SK-N-SH (cell line): ENCODE measurements around the gene MARCHF7. TPM values are rescaled to one million over a fixed set of nuclear protein-coding genes. Genes with fewer than 3 reads are reported as not detected.

Experiments
- CTCF ChIA-PET: fragments of 300-600, 350-600 bp; formaldehyde crosslinking; extraction: SDS; loops from one replicate; lab custom pipeline; 2021; lab: Yijun Ruan, JAX
- POLR2A ChIA-PET: fragments of 350-600 bp; sonication (Branson Sonifier 250); formaldehyde crosslinking; extraction: SDS; loops from one replicate; lab custom pipeline; 2020; ENCODE audit warnings: antibody characterized with exemption, inconsistent platforms; lab: Yijun Ruan, JAX
- DNase-seq: peaks from one replicate; pipeline ENCODE4 v3.0.0; 2012
- H2AFZ ChIP-seq: fragments of 200-600 bp; sonication (generic); 2 replicates; pipeline ENCODE4 v1.8.1; 2016; ENCODE audit warnings: antibody characterized with exemption, mild to moderate bottlenecking, low read depth
- H3F3A ChIP-seq: fragments of 200-600 bp; sonication (generic); replicated peaks from 2 replicates; pipeline ENCODE3; 2016; ENCODE audit warnings: antibody characterized with exemption, mild to moderate bottlenecking; ENCODE audit not compliant: insufficient read depth
- H3K27ac ChIP-seq, 2 experiments: fragments of 200-500 bp in 1 of 2; fragments of 200-600 bp in 1 of 2; sonication (Bioruptor generic) in 1 of 2; sonication (generic), shearing (Covaris generic) in 1 of 2; 2 replicates each; pipeline versions ENCODE4 v1.5.1 to v1.6.1; 2014 to 2016; ENCODE audit warnings: low read depth in 2 of 2, inconsistent platforms in 1 of 2, low read length in 1 of 2, mild to moderate bottlenecking in 1 of 2, mixed read lengths in 1 of 2
- H3K27me3 ChIP-seq: fragments of 200-600 bp; sonication (generic), shearing (Covaris generic); 2 replicates; pipeline ENCODE4 v1.6.1; 2016; ENCODE audit warnings: mixed run types; ENCODE audit not compliant: insufficient read depth
- H3K36me3 ChIP-seq, 2 experiments: fragments of 200-500 bp in 1 of 2; fragments of 200-600 bp in 1 of 2; sonication (Bioruptor generic) in 1 of 2; sonication (generic) in 1 of 2; replicated peaks in 1 of 2; 2 replicates each; pipeline versions ENCODE3 to v1.5.1; 2014 to 2016; ENCODE audit warnings: low read length in 1 of 2, mild to moderate bottlenecking in 1 of 2; ENCODE audit not compliant: insufficient read depth in 2 of 2, control insufficient read depth in 1 of 2
- H3K4me1 ChIP-seq, 2 experiments: fragments of 200-500 bp in 1 of 2; fragments of 200-600 bp in 1 of 2; sonication (Bioruptor generic) in 1 of 2; sonication (generic), shearing (Covaris generic) in 1 of 2; 2 replicates each; pipeline versions ENCODE4 v1.5.1 to v1.6.1; 2014 to 2016; ENCODE audit warnings: low read depth in 1 of 2, low read length in 1 of 2, mixed run types in 1 of 2; ENCODE audit not compliant: insufficient read depth in 2 of 2, control insufficient read depth in 1 of 2
- H3K4me2 ChIP-seq: fragments of 200-600 bp; sonication (generic), shearing (Covaris generic); 2 replicates; pipeline ENCODE4 v1.6.1; 2017; ENCODE audit warnings: mixed run types
- H3K4me3 ChIP-seq, 2 experiments: fragments of 200-500 bp in 1 of 2; fragments of 200-600 bp in 1 of 2; sonication (Bioruptor generic) in 1 of 2; sonication (generic), shearing (Covaris generic) in 1 of 2; 2 replicates each; pipeline versions ENCODE4 v1.5.1 to v1.8.1; 2014 to 2016; ENCODE audit warnings: low read depth in 2 of 2, inconsistent platforms in 1 of 2, low read length in 1 of 2, mild to moderate bottlenecking in 1 of 2, mixed read lengths in 1 of 2, moderate library complexity in 1 of 2
- H3K79me2 ChIP-seq: fragments of 200-600 bp; sonication (generic); 2 replicates; pipeline ENCODE4 v1.8.1; 2017; ENCODE audit warnings: mild to moderate bottlenecking; ENCODE audit not compliant: insufficient read depth
- H3K9ac ChIP-seq: fragments of 200-600 bp; sonication (generic); 2 replicates; pipeline ENCODE4 v1.6.1; 2017; ENCODE audit warnings: mixed run types
- H3K9me2 ChIP-seq: fragments of 200-600 bp; sonication (generic); 2 replicates; pipeline ENCODE4 v1.6.1; 2017; ENCODE audit warnings: mixed run types
- H3K9me3 ChIP-seq: fragments of 200-600 bp; sonication (generic); 2 replicates; pipeline ENCODE4 v1.6.1; 2017; ENCODE audit warnings: mixed run types, mild to moderate bottlenecking, moderate library complexity
- H4K20me1 ChIP-seq: fragments of 200-600 bp; sonication (generic); 2 replicates; pipeline ENCODE4 v1.6.1; 2017; ENCODE audit warnings: mild to moderate bottlenecking, mixed run types; ENCODE audit not compliant: insufficient read depth
- CHD2 ChIP-seq: fragments of 150-350 bp; IDR thresholded peaks from 2 replicates; pipeline ENCODE4 v1.6.1; 2018; ENCODE audit warnings: low read length; ENCODE audit not compliant: partially characterized antibody
- EP300 ChIP-seq, 2 experiments: IDR thresholded peaks; 2 replicates each; pipeline versions ENCODE4 v1.4.0 to v1.6.1; 2012; ENCODE audit warnings: borderline replicate concordance in 1 of 2, low read depth in 1 of 2, low read length in 1 of 2
- EZH2phosphoT487 ChIP-seq: fragments of 200-600 bp; sonication (generic); IDR thresholded peaks from 2 replicates; pipeline ENCODE4 v1.6.1; 2017; ENCODE audit warnings: low read depth, mixed run types, mild to moderate bottlenecking, antibody characterized with exemption, moderate library complexity, borderline replicate concordance
- FOXM1 ChIP-seq: IDR thresholded peaks from 2 replicates; pipeline ENCODE4 v1.4.0; 2012; ENCODE audit warnings: low read depth, mild to moderate bottlenecking
- GATA2 ChIP-seq: sonication (generic); formaldehyde crosslinking; IDR thresholded peaks from 2 replicates; pipeline ENCODE4 v1.5.0; 2020; ENCODE audit warnings: mild to moderate bottlenecking, missing genetic modification reagents
- NRF1 ChIP-seq: IDR thresholded peaks from 2 replicates; pipeline ENCODE4 v1.6.1; 2012; ENCODE audit warnings: low read depth, mild to moderate bottlenecking, low read length
- POLR2AphosphoS5 ChIP-seq: IDR thresholded peaks from 2 replicates; pipeline ENCODE4 v1.6.1; 2012; ENCODE audit warnings: low read depth, low read length
- RAD21 ChIP-seq: IDR thresholded peaks from 2 replicates; pipeline ENCODE4 v1.6.1; 2012; ENCODE audit warnings: mild to moderate bottlenecking, low read length
- RCOR1 ChIP-seq: fragments of 150-350 bp; IDR thresholded peaks from 2 replicates; pipeline ENCODE4 v1.6.1; 2017; ENCODE audit warnings: antibody characterized with exemption, low read length
- RFX5 ChIP-seq: IDR thresholded peaks from 2 replicates; pipeline ENCODE4 v1.6.1; 2012; ENCODE audit warnings: mild to moderate bottlenecking, improper control_type of control experiment, low read length
- SIN3A ChIP-seq: IDR thresholded peaks from 2 replicates; pipeline ENCODE4 v1.6.1; 2012; ENCODE audit warnings: low read depth, mild to moderate bottlenecking, low read length, moderate library complexity, borderline replicate concordance
- SMC3 ChIP-seq: IDR thresholded peaks from 2 replicates; pipeline ENCODE4 v1.6.1; 2012; ENCODE audit warnings: low read depth, low read length, improper control_type of control experiment
- TEAD4 ChIP-seq: IDR thresholded peaks from 2 replicates; pipeline ENCODE4 v1.4.0; 2012; ENCODE audit warnings: mild to moderate bottlenecking, borderline replicate concordance; ENCODE audit not compliant: insufficient read depth
- YY1 ChIP-seq: IDR thresholded peaks from 2 replicates; pipeline ENCODE4 v1.4.0; 2012; ENCODE audit warnings: low read depth, mild to moderate bottlenecking
- WGBS: methylation state at CpG from one replicate; pipeline ENCODE4 v1.1.6; 2017; ENCODE audit warnings: low lambda C conversion rate; 5-methylcytosine and 5-hydroxymethylcytosine counted together
- polyA plus RNA-seq, 3 experiments: library from polyadenylated mRNA; depleted of rRNA; stranded (reverse); fragments of >200 nt; gene quantifications; 2 replicates each; pipeline ENCODE4 v1.2.3, GENCODE V29; 2012
- TF ChIP-seq, protein P1 (sequence below): fragments of 150-350 bp; IDR thresholded peaks from 2 replicates; pipeline ENCODE4 v1.6.1; 2016; ENCODE audit warnings: mild to moderate bottlenecking, low read depth, low read length
- TF ChIP-seq, protein P2 (sequence below): fragments of 150-350 bp; IDR thresholded peaks from 2 replicates; pipeline ENCODE4 v1.6.1; 2017; ENCODE audit warnings: antibody characterized with exemption, low read length, low read depth, borderline replicate concordance
- TF ChIP-seq, protein P3 (sequence below): IDR thresholded peaks from 2 replicates; pipeline ENCODE4; 2012
- TF ChIP-seq, protein P4 (sequence below): IDR thresholded peaks from 2 replicates; pipeline ENCODE4 v1.4.0; 2012; ENCODE audit warnings: low read depth, borderline replicate concordance

Gene MARCHF7
- polyA plus RNA-seq, 1 of the 3 experiments (the other 2 are of a cell fraction): 20.3 TPM

DNA sequence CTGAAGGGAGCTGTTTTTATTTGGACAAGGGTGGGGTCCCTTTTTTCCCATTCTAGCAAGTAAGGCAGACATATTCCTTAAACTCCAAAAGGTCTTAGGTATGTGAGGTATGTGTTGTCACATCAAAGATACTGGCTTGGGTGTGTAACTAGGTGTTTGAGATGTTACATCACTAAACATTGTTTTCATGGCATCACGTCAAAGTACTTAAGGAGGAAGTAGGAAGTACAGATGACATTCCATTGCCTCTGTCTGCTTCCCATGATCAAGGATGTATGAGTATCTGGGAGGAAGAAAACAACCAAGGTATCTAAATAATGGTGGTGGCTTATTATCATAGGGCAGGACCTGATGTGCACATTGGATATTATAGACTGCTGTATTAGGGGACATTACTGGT, 46.4 kb downstream of the MARCHF7 start:
- 83% methylated on average over 1 of the region's 1 CpG for WGBS
- H3K36me3 ChIP-seq: peaks cover 67 to 86% of the 10 kb centered on the region in 2 experiments
- POLR2A ChIA-PET: no interaction called here
- peaks cover 35% of the 10 kb centered on the region for H4K20me1 ChIP-seq
- no peaks in the 10 kb centered on the region for H3K9me3 ChIP-seq
- TF ChIP-seq RCOR1 (no peak), RAD21 (no peak)
- H3K4me1 ChIP-seq: no peaks in the 10 kb centered on the region
- DNase-seq: no peak
- no peak overlapping the region for H2AFZ ChIP-seq
- no peak overlapping the region for H3K9ac ChIP-seq
- peaks cover 82% of the 10 kb centered on the region for H3K79me2 ChIP-seq
- peaks cover 5% of the 10 kb centered on the region for H3F3A ChIP-seq
- H3K9me2 ChIP-seq: no peaks in the 10 kb centered on the region
- CTCF ChIA-PET: interaction anchor here (1.1 kb wide), 1 partner anchor 50 kb away, joined by 3 read pairs; no protein-coding TSS in a partner anchor
- H3K4me2 ChIP-seq: no peak overlapping the region
- H3K4me3 ChIP-seq: no peak overlapping the region
- H3K27ac ChIP-seq: no peak overlapping the region
- no peaks in the 10 kb centered on the region for H3K27me3 ChIP-seq

DNA sequence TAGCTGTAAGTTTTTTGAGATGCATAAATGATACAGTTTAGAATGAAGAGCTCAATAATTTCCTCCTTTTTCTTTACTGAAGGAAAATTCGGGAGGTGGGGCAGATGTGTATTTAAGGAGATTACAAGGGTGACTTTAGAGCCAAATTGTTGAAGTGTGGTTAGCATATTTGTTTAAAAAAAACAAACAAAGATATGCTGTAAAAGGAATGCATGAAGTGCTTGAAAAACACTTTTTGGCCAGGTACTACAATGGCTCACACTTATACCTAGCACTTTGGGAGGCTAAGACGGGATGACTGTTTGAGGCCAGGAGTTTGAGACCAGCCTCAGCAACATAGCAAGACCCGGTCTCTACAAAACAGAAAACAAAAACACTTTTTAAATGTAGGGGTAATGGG, 47.3 kb downstream of the MARCHF7 start:
- H2AFZ ChIP-seq: no peak overlapping the region
- 91% methylated on average over 3 of the region's 3 CpGs for WGBS
- H3K27me3 ChIP-seq: no peaks in the 10 kb centered on the region
- CTCF ChIA-PET: interaction anchor here (1.1 kb wide), 1 partner anchor 49 kb away, joined by 3 read pairs; no protein-coding TSS in a partner anchor
- H3K4me1 ChIP-seq: no peaks in the 10 kb centered on the region
- TF ChIP-seq, protein P1, sequence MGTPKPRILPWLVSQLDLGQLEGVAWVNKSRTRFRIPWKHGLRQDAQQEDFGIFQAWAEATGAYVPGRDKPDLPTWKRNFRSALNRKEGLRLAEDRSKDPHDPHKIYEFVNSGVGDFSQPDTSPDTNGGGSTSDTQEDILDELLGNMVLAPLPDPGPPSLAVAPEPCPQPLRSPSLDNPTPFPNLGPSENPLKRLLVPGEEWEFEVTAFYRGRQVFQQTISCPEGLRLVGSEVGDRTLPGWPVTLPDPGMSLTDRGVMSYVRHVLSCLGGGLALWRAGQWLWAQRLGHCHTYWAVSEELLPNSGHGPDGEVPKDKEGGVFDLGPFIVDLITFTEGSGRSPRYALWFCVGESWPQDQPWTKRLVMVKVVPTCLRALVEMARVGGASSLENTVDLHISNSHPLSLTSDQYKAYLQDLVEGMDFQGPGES: no peak
- TF ChIP-seq NRF1 (no peak), FOXM1 (no peak)
- TF ChIP-seq, all 33 proteins: peak for 0
- POLR2A ChIA-PET: no interaction called here
- DNase-seq: no peak
- H3F3A ChIP-seq: peaks cover 5% of the 10 kb centered on the region
- H3K4me3 ChIP-seq: no peak overlapping the region
- no peak overlapping the region for H3K9ac ChIP-seq
- no peaks in the 10 kb centered on the region for H3K9me3 ChIP-seq
- peaks cover 80% of the 10 kb centered on the region for H3K79me2 ChIP-seq
- H3K36me3 ChIP-seq: peaks cover 68 to 86% of the 10 kb centered on the region in 2 experiments
- no peak overlapping the region for H3K4me2 ChIP-seq
- H4K20me1 ChIP-seq: peaks cover 26% of the 10 kb centered on the region
- H3K27ac ChIP-seq: no peak overlapping the region
- H3K9me2 ChIP-seq: no peaks in the 10 kb centered on the region

DNA sequence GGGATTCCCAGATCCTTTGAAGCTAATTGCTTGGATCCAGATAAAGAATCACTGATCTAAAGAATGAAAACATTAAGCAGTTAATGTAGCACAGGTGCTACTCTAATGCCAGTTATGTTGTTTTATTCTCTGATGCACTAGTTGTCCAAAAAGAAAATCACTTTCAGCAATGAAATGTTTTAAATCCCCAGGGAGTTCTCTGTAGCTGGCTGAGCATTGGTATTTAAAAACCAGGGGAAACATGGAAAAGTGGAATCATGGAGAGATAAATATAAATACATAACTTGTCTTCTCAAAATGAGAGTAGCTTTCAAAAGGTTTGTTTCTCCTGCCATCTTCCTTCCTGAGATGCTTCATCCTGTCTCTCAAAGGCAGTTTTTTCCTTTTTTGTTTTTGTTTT, 48.0 kb downstream of the MARCHF7 start:
- no peaks in the 10 kb centered on the region for H3K4me1 ChIP-seq
- peaks cover 70 to 88% of the 10 kb centered on the region in 2 experiments for H3K36me3 ChIP-seq
- no peak overlapping the region for H3K9ac ChIP-seq
- no peak overlapping the region for H3K4me2 ChIP-seq
- H3K79me2 ChIP-seq: peaks cover 79% of the 10 kb centered on the region
- no peak overlapping the region for H3K4me3 ChIP-seq
- H3K27me3 ChIP-seq: no peaks in the 10 kb centered on the region
- POLR2A ChIA-PET: no interaction called here
- H3K27ac ChIP-seq: no peak overlapping the region
- H2AFZ ChIP-seq: no peak overlapping the region
- DNase-seq: no peak
- H3K9me2 ChIP-seq: no peaks in the 10 kb centered on the region
- no peaks in the 10 kb centered on the region for H3K9me3 ChIP-seq
- CTCF ChIA-PET: interaction anchor here (1.4 kb wide), 1 partner anchor 9 kb away, joined by 4 read pairs; no protein-coding TSS in a partner anchor
- H4K20me1 ChIP-seq: peaks cover 20% of the 10 kb centered on the region
- H3F3A ChIP-seq: peaks cover 6% of the 10 kb centered on the region
- TF ChIP-seq SIN3A (no peak), EP300 (IDR thresholded peaks at IDR 0.05; ENCODE audit: borderline replicate concordance in 1 of 2, low read depth in 1 of 2, low read length in 1 of 2) (no peak), GATA2 (no peak), TEAD4 (no peak), RFX5 (no peak), EZH2phosphoT487 (no peak), POLR2AphosphoS5 (no peak), SMC3 (no peak), YY1 (no peak), FOXM1 (no peak), CHD2 (no peak)
- TF ChIP-seq, protein P2, sequence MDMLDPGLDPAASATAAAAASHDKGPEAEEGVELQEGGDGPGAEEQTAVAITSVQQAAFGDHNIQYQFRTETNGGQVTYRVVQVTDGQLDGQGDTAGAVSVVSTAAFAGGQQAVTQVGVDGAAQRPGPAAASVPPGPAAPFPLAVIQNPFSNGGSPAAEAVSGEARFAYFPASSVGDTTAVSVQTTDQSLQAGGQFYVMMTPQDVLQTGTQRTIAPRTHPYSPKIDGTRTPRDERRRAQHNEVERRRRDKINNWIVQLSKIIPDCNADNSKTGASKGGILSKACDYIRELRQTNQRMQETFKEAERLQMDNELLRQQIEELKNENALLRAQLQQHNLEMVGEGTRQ: no peak
- TF ChIP-seq, protein P3, sequence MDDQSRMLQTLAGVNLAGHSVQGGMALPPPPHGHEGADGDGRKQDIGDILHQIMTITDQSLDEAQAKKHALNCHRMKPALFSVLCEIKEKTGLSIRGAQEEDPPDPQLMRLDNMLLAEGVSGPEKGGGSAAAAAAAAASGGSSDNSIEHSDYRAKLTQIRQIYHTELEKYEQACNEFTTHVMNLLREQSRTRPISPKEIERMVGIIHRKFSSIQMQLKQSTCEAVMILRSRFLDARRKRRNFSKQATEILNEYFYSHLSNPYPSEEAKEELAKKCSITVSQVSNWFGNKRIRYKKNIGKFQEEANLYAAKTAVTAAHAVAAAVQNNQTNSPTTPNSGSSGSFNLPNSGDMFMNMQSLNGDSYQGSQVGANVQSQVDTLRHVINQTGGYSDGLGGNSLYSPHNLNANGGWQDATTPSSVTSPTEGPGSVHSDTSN: no peak
- TF ChIP-seq, protein P4, sequence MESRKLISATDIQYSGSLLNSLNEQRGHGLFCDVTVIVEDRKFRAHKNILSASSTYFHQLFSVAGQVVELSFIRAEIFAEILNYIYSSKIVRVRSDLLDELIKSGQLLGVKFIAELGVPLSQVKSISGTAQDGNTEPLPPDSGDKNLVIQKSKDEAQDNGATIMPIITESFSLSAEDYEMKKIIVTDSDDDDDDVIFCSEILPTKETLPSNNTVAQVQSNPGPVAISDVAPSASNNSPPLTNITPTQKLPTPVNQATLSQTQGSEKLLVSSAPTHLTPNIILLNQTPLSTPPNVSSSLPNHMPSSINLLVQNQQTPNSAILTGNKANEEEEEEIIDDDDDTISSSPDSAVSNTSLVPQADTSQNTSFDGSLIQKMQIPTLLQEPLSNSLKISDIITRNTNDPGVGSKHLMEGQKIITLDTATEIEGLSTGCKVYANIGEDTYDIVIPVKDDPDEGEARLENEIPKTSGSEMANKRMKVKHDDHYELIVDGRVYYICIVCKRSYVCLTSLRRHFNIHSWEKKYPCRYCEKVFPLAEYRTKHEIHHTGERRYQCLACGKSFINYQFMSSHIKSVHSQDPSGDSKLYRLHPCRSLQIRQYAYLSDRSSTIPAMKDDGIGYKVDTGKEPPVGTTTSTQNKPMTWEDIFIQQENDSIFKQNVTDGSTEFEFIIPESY: no peak
